Stimulated activated CD8-positive, alpha-beta memory T cell treated with anti-CD3 and anti-CD28 coated beads, Interleukin-7, amount 100 ng/mL, for 4 hours (primary cell): ENCODE measurements around the gene SPDYE17.
"Not testable (repeated sequence)": the region's sequence is repeated elsewhere in the genome, so short reads cannot be mapped to it uniquely, and the experiment has no call there.

Experiments used
- DNase-seq, 2 donors: peaks; one replicate each; pipeline ENCODE4 v3.0.0-alpha.2; 2020; ENCODE audit warnings: low read depth in 2 of 2

Gene SPDYE17

DNA sequence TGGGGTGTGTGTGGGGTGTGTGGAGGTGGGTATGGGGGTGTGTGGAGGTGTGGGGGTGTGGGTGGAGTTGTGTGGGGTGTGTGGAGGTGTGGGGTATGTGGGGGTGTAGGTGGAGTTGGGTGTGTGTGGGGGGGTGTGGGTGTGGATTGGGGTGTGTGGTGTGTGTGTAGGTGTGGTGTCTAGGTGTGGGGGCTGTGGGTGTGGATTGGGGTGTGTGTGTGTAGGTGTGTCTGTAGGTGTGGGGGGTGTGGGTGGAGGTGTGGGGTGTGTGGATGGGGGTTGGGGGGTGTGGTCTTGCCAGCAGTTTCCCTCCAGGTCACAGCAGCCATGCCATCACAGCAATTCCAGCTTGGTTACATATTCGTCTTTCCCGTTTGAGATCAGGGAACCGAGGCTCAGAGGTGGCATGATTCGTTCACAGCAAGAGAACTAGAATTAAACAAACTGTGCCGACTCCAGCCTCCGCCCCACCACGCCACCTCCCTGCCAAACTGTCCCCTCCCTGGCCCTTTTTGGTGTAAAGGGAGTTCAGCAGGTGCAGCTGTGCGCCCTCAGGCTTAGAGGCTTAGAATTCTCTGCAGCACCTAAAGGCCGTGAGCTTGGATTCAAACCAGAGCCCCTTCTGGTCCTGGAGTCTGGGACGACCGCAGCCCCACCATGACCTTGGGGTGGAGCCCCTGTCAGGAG is 33.3 kb downstream of the SPDYE17 start:
- not testable (repeated sequence) for DNase-seq

DNA sequence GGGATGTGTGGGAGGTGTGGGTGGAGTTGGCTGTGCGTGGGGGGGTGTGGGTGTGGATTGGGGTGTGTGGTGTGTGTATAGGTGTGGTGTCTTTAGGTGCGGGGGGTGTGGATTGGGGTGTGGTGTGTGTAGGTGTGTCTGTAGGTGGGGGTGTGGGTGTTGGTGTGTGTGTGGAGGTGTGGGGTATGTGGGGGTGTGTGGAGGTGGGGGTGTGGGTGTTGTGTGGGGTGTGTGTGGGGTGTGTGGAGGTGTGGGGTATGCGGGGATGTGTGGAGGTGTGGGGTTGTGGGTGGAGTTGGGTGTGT is 33.9 kb downstream of the SPDYE17 start:
- no peak for DNase-seq

DNA sequence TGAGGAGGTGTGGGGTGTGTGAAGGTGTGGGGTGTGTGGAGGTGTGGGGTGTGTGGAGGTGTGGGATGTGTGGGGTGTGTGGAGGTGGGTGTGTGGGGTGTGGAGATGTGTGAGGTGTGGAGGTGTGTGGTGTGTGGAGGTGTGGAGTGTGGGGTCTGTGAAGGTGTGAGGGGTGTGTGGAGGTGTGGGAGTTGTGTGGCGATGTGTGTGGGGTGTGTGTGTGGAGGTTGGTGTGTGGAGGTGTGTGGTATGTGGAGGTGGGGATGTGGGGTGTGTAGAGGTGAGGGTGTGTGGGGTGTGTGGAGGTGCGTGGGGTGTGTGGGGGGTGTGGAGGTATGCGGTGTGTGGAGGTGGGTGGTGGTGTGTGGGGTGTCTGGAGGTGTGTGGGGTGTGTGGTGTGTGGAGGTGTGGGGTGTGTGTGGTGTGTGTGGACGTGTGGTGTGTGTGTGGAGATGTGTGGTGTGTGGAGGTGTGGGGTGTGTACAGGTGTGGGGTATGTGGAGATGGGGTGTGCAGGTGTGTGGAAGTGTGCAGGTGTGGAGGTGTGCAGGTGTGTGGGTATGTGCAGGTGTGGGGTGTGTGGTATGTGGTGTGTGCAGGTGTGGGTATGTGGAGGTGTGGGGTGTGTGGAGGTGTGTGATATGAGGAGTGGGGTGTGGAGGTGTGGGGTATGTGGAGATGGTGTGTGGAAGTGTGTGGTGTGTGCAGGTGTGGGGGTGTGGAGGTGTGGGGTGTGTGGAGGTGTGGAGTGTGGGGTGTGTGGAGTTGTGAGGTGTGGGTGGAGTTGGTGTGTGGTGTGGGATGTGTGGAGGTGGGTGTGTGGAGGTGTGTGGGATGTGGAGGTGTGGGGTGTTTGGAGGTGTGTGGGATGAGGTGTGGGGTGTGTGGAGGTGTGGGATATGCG is 34.5 kb downstream of the SPDYE17 start:
- no peak for DNase-seq

DNA sequence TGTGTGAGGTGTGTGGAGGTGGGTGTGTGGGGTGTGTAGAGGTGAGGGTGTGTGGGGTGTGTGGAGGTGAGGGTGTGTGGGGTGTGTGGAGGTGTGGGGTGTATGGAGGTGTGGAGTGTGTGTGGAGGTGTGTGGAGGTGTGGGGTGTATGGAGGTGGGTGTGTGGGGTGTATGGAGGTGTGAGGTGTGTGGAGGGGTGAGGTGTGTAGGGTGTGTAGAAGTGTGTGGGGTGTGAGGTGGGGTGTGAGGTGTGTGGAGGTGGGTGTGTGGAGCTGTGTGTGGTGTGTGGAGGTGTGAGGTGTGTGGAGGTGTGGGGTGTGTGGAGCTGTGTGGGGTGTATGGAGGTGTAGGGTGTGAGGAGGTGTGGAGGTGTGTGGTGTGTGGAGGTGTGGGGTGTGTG is 35.2 kb downstream of the SPDYE17 start:
- not testable (repeated sequence) for DNase-seq

DNA sequence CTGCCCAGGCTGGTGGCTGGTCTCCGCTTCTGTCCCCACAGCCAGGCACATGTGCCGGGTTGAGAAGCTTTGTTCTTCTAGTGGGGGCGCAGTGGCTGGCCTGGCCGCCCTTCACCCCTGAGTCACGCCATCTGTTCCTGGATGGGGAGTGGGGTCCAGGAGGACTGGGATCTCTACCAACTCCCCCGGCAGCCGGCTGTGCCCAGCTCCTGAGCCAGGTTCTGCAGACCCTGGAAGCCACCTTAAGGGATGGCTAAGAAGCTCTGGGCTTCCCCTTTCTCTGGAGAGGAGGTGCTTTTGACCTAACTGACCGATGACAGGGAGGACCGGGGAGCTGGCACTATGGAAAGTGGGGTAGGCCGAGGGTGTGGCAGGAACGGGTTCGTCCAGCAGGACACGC is 37.9 kb downstream of the SPDYE17 start:
- DNase-seq: not testable (repeated sequence)

DNA sequence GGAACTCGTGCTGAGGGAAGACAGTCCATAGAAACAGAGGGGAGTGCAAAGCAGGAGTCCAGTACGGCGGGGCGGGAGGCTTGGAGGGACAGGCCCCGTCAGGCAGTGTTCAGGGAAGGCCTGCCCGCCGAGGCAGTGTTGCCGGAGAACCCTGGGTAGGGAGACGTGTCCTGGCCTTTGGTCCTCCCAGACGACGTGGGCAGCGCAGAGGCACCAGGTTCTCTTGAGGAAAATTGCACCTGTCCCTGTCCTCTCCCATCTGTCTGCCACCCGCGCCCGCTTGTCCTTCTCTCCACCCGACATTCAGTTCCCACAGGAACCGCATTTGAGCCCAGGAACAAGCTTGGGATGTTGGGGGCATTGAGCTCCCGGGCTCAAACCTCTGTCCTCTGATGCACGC is 38.3 kb downstream of the SPDYE17 start:
- DNase-seq: not testable (repeated sequence)

DNA sequence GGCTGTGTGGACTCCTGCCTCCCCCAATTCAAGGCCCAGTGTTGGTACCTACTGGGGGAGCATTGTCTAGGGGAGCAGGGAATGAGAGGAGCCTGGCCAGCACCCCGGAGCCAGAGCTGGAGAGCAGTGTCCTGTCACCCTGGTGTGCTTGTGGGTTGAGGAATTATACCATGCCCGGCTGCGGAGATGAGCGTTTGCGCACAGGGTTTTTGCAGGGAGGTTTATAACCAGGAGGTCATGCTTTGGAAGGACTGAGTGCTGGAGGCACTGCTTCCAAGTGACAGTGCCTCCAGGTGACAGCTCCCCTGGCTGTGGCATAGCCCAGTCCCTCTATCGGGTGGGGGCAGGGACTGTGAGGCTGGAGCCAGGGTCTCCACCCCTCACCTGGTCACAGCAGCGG is 39.3 kb downstream of the SPDYE17 start:
- DNase-seq: not testable (repeated sequence)

DNA sequence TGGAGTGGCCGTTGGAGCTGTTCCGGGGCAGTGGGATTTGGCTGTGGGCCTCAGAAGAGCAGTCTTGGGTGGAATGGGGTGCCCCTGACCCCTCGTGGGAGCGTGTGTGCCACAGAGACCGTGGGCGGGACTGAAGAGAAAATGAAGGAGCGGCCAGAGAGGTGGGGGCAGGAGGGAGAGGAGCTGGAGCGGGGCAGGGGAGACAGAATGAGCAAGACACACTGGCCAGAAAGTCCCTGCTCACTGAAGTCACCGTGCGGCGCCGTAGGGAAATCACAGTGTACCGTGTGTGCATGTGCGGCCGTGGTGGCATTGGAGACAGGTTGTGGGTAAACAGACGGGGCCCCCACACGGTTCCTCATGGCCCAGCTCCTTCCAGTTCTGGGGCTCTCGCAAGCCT is 40.0 kb downstream of the SPDYE17 start:
- DNase-seq: not testable (repeated sequence)

DNA sequence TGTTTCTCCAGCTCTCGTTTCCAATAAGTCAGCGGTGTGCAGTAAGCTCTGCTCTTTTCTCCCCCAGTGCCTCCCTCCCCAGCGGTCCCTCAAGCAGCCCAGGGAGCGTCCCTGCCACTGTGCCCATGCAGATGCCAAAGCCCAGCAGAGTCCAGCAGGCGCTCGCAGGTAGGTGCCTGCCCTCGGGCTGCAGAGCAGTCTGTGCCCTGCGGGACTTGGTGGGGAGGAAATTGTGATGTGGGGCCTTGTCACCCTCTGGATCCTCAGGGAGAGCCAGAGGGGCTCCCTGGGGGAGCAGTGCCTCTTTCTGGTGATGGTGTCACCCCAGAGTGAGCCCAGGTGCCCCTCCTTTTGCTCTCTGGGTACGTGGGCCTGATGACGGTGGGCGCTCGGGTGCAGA is 42.0 kb downstream of the SPDYE17 start:
- not testable (repeated sequence) for DNase-seq

DNA sequence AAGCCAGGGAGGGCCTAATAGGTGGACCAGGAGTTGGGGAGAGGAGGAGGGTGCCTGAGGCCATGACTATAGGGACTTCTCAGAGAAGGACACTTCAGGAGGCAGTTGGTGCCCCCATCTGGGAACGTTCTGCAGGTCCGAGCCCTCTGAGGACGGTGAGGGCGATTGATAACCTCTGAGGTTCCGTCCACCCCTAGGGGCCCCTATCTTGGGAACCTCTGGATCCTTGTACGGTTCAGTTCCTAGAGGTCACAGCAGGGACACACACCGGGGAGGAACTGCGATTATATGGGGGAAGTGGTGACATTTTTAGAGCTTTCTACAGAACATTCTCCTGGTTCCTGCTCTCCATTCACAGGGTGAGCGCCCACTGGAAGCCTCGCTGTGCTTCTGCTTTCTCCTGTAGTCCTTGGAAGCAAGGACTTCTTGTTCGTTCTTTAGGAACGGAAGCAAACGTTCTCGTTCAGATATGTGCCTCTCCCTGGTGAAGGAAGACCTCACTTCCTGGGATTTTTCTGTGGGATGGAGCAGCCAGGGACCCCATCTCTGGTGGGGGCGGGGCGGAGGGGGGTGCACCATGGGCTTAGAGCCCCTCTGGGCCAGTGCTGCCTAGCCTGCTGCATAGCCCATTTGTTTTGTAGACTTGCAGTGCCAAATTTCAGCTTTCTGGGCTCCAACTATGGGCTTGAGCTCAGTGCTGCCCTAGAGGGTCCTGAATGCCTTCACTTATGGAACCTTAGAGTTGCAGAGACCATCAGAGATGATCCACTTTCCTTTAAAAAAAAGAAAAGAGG is 46.0 kb downstream of the SPDYE17 start:
- DNase-seq: not testable (repeated sequence)

DNA sequence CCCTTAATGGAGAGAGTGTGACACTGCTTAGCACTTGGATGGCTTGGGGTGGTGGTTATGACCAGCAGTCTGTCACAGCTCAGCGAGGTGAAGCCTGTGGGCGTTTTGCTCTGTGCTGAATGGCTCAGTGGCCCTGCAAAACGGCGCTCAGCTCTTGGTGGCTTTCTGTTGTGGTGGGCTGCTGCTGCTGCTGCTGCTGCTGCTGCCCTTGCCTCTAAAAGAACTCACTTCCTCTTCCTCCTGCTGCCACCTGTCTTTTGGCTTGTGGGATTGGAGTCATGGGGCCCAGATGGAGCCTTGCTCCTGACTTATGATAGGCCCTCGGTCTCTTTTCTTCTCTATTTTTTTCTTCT is 47.4 kb downstream of the SPDYE17 start:
- DNase-seq: not testable (repeated sequence)

DNA sequence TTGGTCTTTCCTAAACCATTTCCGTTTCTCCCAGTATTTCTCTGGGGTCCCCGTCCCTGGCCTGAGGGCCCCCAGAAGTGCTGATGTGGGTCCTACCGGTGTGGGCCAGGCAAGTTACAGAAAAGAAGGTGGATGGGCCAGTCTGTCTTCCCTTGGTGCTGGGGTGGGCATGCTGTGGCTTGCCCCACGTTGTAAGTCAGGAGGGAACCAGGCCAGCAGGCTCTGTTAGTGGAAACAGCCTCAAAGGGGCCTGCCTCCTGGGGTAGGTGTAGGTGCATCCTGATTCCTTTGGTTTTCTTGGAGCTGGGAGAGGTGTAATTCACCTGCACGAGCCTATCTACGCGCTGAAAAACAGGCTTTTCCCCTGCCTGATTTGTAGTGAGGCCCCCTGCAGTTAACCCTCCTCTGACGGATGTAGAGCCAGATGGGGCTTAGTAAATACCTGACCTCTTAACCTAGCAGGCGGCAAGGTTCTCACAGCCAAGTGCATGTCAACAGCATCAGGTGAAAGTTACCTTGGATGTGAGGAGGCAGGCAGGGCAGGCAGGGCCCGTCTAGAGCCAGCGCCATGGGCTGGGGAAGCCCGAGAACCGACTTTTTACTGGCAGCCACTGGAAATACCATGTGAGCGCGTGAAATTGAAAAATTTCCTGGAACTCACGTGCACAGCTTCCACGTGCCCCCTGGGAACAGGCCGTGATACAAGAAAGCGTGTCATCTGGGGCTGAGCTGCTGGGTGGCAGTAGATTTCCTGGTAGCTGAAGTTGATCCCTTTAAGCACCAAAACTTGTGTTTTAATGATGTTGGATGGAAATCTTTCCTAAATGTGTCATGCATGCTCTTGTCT is 48.0 kb downstream of the SPDYE17 start:
- DNase-seq: not testable (repeated sequence)

DNA sequence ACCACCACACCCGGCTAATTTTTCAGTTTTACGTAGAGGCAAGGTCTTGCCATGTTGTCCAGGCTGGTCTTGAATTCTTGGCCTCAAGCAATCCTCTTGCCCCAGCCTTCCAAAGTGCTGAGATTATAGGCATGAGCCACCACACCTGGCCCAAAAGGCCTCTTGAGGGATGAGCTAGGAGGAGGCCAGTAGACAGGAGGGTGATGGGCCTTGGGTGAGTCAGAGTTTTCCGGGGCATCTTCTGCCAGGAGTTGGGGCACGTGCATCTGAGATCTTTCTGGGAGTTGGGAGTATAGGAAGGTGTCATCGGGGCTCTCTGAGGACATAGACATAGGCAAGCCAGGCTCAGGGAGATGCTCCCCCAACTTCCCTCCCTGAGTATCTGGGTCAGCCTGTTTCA is 48.8 kb downstream of the SPDYE17 start:
- DNase-seq: not testable (repeated sequence)

DNA sequence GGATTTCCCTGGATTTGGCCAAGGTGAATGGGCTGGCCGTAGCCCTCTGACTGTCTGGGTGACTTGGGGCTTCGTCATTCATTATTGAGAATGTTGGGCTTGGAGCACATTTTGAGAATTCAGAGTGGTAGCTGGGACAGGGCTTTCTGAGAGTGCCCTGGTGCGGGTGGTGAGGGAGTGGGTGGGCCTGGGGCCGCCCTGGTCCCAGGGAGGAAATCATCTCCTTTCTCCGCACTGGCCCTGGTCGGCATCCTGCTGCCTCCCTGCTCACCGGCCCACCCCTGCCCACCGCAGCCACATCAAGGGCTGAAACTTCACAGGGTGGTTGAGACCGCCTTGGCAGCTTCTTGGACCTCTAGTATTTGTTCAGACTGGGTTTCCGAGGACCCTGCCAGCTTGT is 49.7 kb downstream of the SPDYE17 start:
- DNase-seq: not testable (repeated sequence)

DNA sequence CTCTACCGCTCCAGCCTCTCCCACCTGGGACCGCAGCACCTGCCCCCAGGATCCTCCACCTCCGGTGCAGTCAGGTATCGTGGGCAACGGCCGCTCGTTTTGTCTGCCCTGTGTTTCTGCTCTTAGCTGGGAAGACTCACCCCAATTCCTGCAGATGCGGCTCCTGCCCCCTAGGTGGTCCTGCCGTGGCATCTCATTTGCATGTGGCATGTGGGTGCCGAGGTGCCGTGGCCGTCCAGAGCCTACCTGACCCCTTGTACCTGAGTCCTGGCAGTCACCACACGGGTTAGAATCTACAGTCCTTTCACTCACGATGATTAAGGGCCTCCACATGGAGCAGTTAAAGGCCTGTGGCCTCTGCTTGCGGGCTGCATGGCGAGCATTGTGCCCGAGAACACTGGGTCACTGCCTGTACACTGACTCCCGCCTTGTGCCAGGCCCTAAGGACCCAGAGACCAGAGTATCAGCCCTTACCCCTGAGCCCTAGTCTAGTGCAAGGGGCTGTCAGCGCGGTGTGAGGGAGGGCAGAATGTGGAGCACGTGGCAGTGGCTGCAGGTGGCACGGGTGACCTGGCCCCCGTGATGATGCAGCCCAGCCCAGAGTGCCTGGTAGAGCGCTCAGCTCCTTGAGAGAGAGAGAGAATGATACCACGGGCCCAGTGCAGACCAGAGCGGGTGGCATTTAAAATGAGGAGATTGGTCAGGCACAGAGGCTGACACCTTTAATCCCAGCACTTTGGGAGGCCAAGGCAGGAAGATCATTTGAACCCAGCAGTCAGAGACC is 50.8 kb downstream of the SPDYE17 start:
- not testable (repeated sequence) for DNase-seq

DNA sequence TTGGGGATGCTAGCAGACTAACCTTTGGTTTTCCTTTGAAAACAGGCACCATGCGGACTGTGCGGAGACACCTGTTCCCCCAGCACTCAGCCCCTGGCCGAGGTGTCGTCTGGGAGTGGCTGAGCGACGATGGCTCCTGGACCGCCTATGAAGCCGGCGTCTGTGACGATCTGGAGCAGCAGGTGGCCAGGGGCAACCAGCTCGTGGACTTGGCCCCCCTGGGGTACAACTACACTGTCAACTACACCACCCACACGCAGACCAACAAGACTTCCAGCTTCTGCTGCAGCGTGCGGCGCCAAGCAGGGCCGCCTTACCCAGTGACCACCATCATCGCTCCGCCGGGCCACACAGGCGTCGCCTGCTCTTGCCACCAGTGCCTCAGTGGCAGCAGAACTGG is 51.6 kb downstream of the SPDYE17 start:
- not testable (repeated sequence) for DNase-seq

DNA sequence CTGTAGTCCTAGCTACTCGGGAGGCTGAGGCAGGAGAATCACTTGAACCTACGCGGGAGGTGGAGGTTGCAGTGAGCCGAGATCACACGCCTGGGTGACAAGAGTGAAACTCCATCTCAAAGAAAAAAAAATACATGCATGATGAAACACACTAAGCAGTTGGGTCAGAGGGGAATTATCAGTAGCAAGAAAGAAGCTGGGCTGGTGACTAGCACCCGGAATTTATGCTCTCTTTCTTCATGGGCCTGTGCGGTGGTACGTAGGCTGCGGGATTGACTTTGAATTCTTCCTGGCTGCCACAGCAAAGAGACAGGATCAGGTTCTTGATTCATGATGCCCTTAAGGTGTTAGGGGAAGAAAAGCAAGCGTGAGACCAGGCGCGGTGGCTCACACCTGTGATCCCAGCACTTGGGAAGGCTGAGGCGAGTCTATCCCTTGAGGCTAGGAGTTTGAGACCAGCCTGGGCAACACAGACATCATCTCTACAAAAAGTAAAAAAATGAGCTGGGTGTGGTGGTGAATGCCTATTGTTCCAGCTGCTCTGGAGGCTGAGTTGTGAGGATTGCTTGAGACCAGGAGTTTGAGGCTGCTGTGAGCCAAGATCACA is 54.3 kb downstream of the SPDYE17 start:
- DNase-seq: not testable (repeated sequence)

DNA sequence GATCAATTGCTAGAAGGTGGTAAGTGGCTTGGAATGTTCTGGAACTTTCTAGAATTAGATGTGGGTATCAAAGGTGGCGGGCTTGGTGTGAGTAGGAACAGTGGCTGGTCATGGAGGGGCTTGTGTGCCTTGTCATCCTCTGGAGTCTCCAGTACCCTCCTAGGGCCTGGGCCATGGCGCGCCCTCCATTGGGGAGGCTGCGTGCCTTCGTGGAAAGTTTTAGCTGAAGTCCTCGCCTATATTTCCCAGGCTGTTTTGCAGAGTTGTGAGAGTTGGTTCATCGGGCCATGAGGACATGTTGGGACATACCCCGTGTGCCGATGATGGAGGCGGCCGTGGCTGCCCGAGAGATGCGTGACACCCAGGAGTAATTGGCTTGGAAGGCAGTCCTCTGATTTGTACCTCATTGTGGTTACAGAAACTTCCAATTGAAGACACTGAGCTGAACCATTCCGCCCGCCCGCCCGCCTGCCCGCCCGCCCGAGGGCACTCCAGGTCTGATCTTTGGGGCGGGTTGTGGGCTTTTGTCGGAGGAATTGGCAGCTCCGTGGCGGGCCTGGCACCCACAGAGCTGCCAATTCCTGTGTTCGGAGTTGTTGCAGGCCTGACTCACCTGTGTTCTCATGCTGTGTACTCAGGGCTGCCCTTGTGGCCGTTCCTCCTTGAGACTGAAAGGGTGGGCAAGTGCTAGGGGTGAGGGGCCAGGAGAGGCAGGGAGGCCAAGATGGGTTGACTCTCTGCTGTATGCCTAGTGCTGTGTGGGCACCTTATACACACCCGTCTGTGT is 57.2 kb downstream of the SPDYE17 start:
- not testable (repeated sequence) for DNase-seq

DNA sequence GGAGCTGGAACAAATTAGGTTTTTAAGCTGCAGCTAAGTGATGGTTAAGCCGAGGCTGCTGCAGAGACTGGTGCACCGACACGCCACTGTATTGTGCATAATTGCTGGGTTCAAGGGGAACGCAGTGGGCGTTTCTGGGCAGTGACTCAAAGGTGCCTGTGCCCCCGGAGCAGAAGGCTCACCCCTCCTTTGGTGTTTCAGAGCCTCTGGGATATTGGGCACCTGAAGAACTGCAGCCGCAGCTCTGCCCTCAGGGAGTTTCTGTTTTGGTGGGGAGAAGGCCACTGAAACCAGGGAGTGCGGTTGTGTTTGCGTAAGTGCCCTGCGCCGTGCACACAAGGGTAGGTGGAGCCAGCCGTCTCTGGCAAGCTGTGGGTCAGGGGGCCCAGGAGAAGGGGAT is 57.8 kb downstream of the SPDYE17 start:
- DNase-seq: not testable (repeated sequence)
